GM21390 (cell line): Measurements from ENCODE around the gene RMND5B.
"Not testable (repeated sequence)": the region's sequence is repeated elsewhere in the genome, so short reads cannot be mapped to it uniquely, and the experiment has no call there.

Experiments used
- ATAC-seq: cut with Tn5 transposase; IDR thresholded peaks from one replicate; pipeline ENCODE4 v1.9.1; 2021; ENCODE audit not compliant: unreplicated experiment

RMND5B gene

GRCh38 chr5:178129296-178129695, 1.5 kb upstream of the RMND5B start:
- no peak for ATAC-seq

DNA sequence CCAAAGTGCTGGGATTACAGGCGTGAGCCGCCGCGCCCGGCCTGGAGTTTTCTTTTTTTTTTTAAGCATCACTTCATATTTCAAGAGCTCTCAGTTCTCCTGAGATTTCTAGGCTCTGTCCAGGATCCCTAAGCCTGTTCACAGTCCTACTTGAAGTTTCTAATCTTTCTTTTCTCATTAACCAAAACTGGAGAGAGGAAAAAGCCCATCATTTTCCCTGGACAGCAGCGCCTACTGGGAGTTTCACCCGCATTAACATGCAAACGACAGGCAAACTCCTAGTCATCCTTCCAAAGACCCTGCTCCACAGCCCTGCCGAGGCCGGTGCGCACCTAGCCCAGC, 609 bp upstream of the RMND5B start:
- ATAC-seq = not testable (repeated sequence)

- ATAC-seq = no peak
These were observed 707 bp downstream of the RMND5B start for GRCh38 chr5:178131446-178131996.

GRCh38 chr5:178136990-178137389, 6.2 kb downstream of the RMND5B start:
- no peak for ATAC-seq

DNA sequence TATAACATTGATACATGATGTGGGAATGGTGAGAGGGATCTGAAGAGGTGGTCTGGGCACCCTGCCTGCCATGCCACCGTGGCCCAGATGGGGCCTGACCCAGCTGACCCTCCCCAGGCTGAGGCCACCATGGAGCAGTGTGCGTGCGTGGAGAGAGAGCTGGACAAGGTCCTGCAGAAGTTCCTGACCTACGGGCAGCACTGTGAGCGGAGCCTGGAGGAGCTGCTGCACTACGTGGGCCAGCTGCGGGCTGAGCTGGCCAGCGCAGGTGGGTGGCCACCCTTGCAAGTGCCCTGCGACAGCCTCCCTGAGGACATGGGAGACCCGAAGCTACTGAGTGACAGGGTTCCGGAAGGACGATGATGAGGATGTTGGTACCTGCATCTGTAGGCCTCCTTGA, 7.2 kb downstream of the RMND5B start:
- ATAC-seq = no peak

- no peak for ATAC-seq
These were observed 10.7 kb downstream of the RMND5B start for GRCh38 chr5:178141550-178141949.

GRCh38 chr5:178142642-178143041, 11.8 kb downstream of the RMND5B start:
- no peak for ATAC-seq

GRCh38 chr5:178143246-178143645, 12.4 kb downstream of the RMND5B start:
- ATAC-seq = no peak

DNA sequence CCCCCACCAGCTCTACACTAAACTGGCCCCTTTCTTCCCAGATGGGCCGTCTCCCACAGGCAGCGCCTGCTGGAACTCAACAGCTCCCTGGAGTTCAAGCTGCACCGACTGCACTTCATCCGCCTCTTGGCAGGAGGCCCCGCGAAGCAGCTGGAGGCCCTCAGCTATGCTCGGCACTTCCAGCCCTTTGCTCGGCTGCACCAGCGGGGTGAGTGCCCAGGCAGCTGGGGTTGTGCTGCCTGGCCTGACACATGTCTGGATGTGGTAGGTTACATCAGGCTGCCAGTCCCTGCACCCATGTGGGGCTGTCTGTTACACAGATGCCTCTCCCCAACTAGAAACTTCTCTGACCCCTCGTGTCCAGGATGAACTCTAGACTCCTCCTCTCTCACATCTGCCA, 13.1 kb downstream of the RMND5B start:
- no peak for ATAC-seq

DNA sequence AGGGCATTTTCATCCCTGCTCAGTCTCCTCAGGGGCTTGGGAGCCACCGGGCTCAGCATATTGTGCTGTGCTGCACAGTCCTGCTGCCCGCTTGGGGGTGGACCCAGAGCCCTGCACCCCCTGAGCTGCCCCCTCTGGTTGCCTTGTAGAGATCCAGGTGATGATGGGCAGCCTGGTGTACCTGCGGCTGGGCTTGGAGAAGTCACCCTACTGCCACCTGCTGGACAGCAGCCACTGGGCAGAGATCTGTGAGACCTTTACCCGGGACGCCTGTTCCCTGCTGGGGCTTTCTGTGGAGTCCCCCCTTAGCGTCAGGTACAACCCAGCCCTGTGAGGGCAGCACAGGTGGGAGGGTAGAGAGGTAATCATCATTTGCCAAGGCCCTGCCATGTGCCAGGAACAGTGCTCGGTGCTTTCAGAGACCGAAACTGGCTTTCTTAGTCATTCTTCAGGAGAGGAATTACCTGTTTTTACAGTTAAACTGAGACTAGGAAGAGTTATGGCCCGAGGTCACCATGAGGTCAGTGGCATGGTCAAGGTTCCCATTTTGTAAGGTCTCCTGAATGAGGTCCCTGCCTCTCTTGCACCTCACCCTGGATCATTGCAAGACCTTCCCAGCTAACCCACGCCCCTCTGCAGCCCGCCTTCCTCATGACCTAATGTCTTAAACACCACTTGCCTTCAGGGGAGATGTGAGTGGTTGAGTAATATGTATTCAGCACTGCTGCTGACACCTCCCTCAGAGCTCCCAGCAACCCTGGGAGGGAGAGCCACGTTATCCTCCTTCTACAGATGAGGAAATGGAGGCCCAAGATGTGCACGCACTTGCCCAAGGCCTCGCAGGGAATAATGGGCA, 15.4 kb downstream of the RMND5B start:
- peak; percentile 74 for ATAC-seq

DNA sequence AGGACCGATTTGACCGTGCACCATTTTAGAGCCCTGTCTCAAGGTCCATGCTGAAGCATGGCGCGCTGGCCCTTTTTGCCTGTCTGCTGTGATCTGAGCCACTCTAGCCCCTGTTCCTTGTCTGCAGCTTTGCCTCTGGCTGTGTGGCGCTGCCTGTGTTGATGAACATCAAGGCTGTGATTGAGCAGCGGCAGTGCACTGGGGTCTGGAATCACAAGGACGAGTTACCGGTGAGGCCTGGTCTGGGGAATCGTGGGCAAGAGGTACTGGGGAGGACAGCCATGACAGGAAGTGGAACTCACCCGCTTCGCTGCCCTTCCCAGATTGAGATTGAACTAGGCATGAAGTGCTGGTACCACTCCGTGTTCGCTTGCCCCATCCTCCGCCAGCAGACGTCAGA, 16.6 kb downstream of the RMND5B start:
- no peak for ATAC-seq

- ATAC-seq = no peak
These were observed 18.6 kb downstream of the RMND5B start for GRCh38 chr5:178149199-178149932.

DNA sequence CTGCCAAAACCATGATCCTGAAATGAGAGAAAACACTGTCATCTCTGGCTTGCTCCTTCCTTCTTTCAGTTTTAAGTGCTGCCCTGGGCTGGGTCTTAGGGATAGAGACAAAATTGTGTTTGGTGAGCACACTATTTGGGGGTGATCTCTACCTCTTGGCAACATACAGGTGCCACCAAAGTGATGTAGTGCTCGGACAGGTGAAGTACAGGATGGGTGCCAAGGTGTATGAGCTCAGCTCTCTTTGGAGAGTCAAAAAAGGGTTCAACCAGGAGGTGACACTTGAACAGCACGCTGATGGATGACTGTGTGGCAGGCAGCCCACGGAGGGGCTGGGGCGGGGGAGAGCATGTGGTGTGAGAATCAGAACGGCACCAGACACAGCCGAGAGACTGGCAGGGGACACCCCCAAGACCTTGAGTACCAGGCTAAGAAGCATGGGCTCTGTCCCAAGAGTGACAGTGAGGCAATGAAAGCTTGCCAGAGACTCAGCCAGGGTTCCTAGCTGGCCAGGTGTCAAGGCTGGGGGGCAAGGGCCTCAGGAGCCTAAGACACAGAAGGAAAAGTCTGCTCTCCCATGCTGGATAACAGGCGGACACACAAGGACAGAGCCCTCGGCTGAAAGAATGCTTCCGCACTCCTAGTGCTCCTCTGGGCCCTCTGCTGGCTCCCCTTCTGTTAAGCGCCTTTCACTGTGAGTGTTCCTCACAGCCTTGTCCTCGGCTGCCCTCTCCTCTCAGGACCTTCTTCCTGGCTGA, 20.3 kb downstream of the RMND5B start:
- ATAC-seq = no peak

DNA sequence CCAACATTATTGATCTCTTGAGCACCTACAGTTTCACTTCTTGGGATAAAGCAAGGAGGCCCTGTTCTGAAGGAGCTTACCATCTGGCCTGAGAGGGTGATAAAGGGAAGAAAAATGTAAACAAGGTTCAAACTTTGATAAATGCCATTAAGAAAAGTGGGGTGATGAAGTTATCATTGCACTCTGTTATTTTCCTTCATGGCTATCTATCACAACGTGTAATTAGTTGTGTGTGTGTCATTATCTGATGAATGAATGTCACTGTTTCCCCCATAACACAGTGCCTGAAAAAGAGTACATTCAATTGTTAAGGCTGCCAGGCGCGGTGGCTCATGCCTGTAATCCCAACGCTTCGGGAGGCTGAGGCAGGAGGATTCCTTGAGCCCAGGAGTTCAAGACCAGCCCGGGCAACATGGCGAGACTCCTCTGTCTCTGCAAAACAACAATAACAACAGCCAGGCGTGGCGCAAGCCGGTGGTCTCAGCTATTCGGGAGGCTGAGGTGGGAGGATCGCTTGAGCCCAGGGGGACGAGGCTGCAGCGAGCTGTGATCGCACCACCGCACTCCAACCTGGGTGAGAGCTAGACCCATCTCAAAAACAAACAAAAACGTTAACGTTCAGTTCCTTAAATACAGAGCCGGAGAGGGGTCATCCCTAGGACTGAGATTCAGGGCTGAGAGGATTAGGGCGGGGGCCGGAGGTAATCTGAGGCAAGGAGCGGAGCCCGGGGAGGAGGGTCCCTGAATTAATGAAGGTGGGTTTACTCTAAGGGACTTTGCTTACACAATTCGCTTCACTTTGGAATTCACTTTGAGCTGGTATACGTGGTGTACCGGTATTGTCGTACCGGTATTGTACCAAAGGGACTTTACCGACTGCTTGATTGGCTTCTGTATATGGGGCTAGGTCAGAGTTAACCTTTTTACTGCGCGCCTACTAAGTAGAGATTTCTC, 22.0 kb downstream of the RMND5B start:
- ATAC-seq = no peak

DNA sequence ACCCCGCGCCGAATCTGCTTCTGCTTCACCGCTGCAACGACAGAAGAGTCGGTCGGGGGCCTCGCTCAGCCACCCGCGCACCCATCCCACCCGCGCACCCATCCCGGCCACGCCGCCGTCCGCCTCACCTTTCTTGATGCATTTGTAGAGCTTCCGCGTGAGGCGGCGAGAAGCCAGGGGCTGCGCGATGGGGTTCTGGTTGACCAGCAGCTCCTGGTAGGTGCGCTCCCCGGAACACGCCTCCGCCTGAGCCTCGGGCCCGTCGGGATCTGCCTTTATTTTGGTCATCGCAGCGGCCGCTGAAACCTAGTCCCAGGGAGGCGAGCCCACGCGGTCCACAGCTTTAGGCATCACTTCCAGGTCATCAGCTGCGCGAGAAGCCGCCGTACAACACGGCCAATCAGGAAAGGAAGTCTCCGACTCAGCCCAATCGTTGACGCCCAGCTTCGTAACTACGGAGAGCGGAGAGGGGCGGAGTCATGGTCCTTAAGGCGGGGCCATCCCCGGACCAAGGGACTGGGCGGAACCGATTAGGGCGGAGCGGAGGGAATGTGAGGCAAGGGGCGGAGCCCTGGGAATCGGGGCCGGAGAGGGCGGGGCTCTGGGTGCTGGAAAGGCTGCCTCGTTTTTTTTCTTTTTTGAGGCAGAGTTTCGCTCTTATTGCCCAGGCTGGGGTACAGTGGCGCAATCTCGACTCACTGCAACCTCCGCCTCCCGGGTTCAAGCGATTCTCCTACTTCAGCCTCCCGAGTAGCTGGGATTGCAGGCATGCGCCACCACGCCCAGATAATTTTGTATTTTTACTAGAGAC, 22.9 kb downstream of the RMND5B start, which contains the start of gene NHP2:
Gene NHP2 (minus strand): TSS at position 356 of the 811 bp plus-strand sequence. CDS start 68 bp downstream, at position 288.
- peak; percentile 98 for ATAC-seq

GRCh38 chr5:178155065-178155464, 24.3 kb downstream of the RMND5B start:
- ATAC-seq = no peak

DNA sequence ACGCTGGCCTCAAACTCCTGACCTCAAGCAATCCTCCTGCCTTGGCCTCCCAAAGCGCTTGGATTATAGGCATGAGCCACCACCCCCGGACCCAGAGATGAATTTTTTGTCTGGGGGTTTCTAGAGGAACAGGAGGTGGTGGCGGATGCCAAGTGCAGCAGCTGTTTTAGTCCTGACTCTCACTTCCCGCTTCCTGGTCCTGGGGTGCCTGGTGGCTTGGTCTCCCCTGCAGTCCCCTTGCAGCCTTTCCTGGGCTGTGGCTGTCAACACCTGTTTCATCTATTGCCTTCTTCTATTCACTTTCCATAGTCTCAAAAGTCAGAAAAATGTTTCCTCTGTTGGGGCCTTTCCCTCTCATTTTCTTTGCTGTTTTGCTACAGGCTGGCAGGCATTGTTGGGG, 29.4 kb downstream of the RMND5B start:
- ATAC-seq = no peak

DNA sequence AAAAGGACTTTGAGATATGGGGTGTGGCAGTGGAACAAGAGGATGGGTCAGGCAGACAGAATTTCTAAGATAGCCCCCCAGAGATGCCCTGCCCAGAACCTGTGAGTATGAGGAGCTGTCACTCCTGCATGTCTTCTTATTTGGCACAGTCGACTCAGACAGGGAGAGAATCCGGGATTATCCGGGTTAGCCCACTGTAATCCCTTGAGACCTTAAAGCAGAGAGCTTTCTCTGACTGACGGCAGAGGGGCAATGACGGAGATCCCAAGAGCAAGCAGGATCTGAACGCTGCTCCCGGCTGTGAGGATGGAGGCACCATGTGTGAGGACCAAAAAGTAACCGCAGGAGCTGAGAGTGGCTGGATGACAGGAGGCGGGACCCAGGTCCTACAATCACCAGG, 31.7 kb downstream of the RMND5B start:
- no peak for ATAC-seq
